ENCODE measurements around the gene ARHGAP19. TPM values are rescaled to one million over a fixed set of nuclear protein-coding genes. Genes with fewer than 3 reads are reported as not detected.

The ARHGAP19 gene
- total and polyA plus RNA-seq, 2 donors (not counting 3 experiments of a cell fraction or from before 2014, with no cell fraction given) = 6.8 to 20.0 TPM

GRCh38 chr10:97254694-97255093 is 37.7 kb downstream of the ARHGAP19 start:
- DNase-seq (ENCODE audit: low read depth, low spot score) (no peak), FAIRE-seq (no peak)
- intact Hi-C loops (cut with micrococcal nuclease) (no loop called here), dilution Hi-C loops (cut with MboI; ENCODE audit: extremely low pct_ligation_motif_present, low sequenced_read_pairs) (no loop called here)
- H4K20me1 ChIP-seq (replicated peaks; ENCODE audit: control insufficient read depth, extremely low read depth, insufficient read depth, low read length) = no peaks in the 10 kb centered on the region
- peaks cover 8% of the 10 kb centered on the region for H3K4me1 ChIP-seq (ENCODE audit: control insufficient read depth, extremely low read depth, insufficient read depth, low read length)
- POLR2A ChIA-PET = no interaction called here
- TF ChIP-seq CTCF (IDR thresholded peaks at IDR 0.05; ENCODE audit: extremely low read depth in 1 of 2, insufficient read depth in 1 of 2, low read depth in 1 of 2, low read length in 2 of 2) (no peak), POLR2A (IDR thresholded peaks at IDR 0.05; ENCODE audit: low read depth, low read length) (no peak)
- H3K4me3 ChIP-seq (replicated peaks in 1 of 3; ENCODE audit: insufficient read depth in 1 of 3, low read depth in 1 of 3, low read length in 3 of 3) = no peak overlapping the region
- no peak overlapping the region for H2AFZ ChIP-seq (ENCODE audit: low read depth, low read length)
- H3K79me2 ChIP-seq (ENCODE audit: control insufficient read depth, insufficient read depth, low read length) = no peaks in the 10 kb centered on the region
- H3K9me1 ChIP-seq (replicated peaks; ENCODE audit: control insufficient read depth, extremely low read depth, insufficient read depth, low read length) = no peaks in the 10 kb centered on the region
- no peak overlapping the region for H3K9ac ChIP-seq (replicated peaks; ENCODE audit: extremely low read depth, insufficient read depth, low read length)
- no peak overlapping the region for H3K27ac ChIP-seq (ENCODE audit: insufficient read depth, low read depth, low read length)
- BruUV-seq (replicated peaks) = no TSS peak
- H3K4me2 ChIP-seq (ENCODE audit: insufficient read depth, low read length) = no peak overlapping the region
- no peaks in the 10 kb centered on the region for H3K9me3 ChIP-seq (replicated peaks; ENCODE audit: control insufficient read depth, insufficient read depth, low read length)
- CTCF ChIA-PET = no interaction called here
- no peaks in the 10 kb centered on the region for H3K36me3 ChIP-seq (ENCODE audit: control insufficient read depth in 2 of 2, extremely low read depth in 1 of 2, insufficient read depth in 2 of 2, low read length in 2 of 2)
- H3K27me3 ChIP-seq (ENCODE audit: control insufficient read depth in 2 of 2, insufficient read depth in 2 of 2, low read length in 2 of 2) = no peaks in the 10 kb centered on the region

- no peaks in the 10 kb centered on the region for H4K20me1 ChIP-seq (replicated peaks; ENCODE audit: control insufficient read depth, extremely low read depth, insufficient read depth, low read length)
- H2AFZ ChIP-seq (ENCODE audit: low read depth, low read length) = no peak overlapping the region
- FAIRE-seq = no peak
- CTCF ChIA-PET = no interaction called here
- peaks cover 3% of the 10 kb centered on the region for H3K4me1 ChIP-seq (ENCODE audit: control insufficient read depth, extremely low read depth, insufficient read depth, low read length)
- TF ChIP-seq CTCF (IDR thresholded peaks at IDR 0.05; ENCODE audit: extremely low read depth in 1 of 2, insufficient read depth in 1 of 2, low read depth in 1 of 2, low read length in 2 of 2) (no peak), POLR2A (IDR thresholded peaks at IDR 0.05; ENCODE audit: low read depth, low read length) (no peak), MYC (IDR thresholded peaks at IDR 0.05; ENCODE audit: low read depth, low read length) (no peak), POLR2AphosphoS5 (IDR thresholded peaks at IDR 0.05; ENCODE audit: insufficient read depth, low read depth, low read length) (no peak), JUN (IDR thresholded peaks at IDR 0.05; ENCODE audit: borderline replicate concordance, insufficient read depth, insufficient read length, low read depth) (no peak), FOS (IDR thresholded peaks at IDR 0.05; ENCODE audit: borderline replicate concordance, insufficient read depth, low read length) (no peak), GATA2 (IDR thresholded peaks at IDR 0.05; ENCODE audit: insufficient read depth, insufficient read length, low read depth, low read length) (no peak), MAX (IDR thresholded peaks at IDR 0.05; ENCODE audit: insufficient read depth, insufficient read length) (no peak), EZH2 (IDR thresholded peaks at IDR 0.05; ENCODE audit: borderline replicate concordance, low read depth, low read length, severe bottlenecking) (no peak)
- no peak overlapping the region for H3K4me3 ChIP-seq (replicated peaks in 1 of 3; ENCODE audit: insufficient read depth in 1 of 3, low read depth in 1 of 3, low read length in 3 of 3)
- H3K9ac ChIP-seq (replicated peaks; ENCODE audit: extremely low read depth, insufficient read depth, low read length) = no peak overlapping the region
- no peak for DNase-seq (ENCODE audit: low read depth, low spot score)
- H3K27me3 ChIP-seq (ENCODE audit: control insufficient read depth in 2 of 2, insufficient read depth in 2 of 2, low read length in 2 of 2) = no peaks in the 10 kb centered on the region
- BruUV-seq (replicated peaks) = no TSS peak
- dilution Hi-C loops (cut with MboI; ENCODE audit: extremely low pct_ligation_motif_present, low sequenced_read_pairs) = no loop called here
- H3K9me1 ChIP-seq (replicated peaks; ENCODE audit: control insufficient read depth, extremely low read depth, insufficient read depth, low read length) = no peaks in the 10 kb centered on the region
- POLR2A ChIA-PET = no interaction called here
- H3K27ac ChIP-seq (ENCODE audit: insufficient read depth, low read depth, low read length) = no peak overlapping the region
- H3K79me2 ChIP-seq (ENCODE audit: control insufficient read depth, insufficient read depth, low read length) = no peaks in the 10 kb centered on the region
- H3K4me2 ChIP-seq (ENCODE audit: insufficient read depth, low read length) = no peak overlapping the region
- H3K36me3 ChIP-seq (ENCODE audit: control insufficient read depth in 2 of 2, extremely low read depth in 1 of 2, insufficient read depth in 2 of 2, low read length in 2 of 2) = no peaks in the 10 kb centered on the region
- H3K9me3 ChIP-seq (replicated peaks; ENCODE audit: control insufficient read depth, insufficient read depth, low read length) = no peaks in the 10 kb centered on the region
- intact Hi-C loops (cut with micrococcal nuclease) = no loop called here
Measured at GRCh38 chr10:97250952-97251351, 41.5 kb downstream of the ARHGAP19 start.

Data from endothelial cell of umbilical vein (primary cell).